Stimulated activated CD4-positive, alpha-beta T cell treated with anti-CD3 and anti-CD28 coated beads, Interleukin-15, amount 100 ng/mL, for 1 hour (primary cell): ENCODE measurements around the gene MAGEF1.

Experiments used
- DNase-seq, 2 donors: peaks; one replicate each; pipeline ENCODE4 v3.0.0-alpha.2; 2020; ENCODE audit warnings: low read depth in 1 of 2, low spot score in 1 of 2

The MAGEF1 gene

DNA sequence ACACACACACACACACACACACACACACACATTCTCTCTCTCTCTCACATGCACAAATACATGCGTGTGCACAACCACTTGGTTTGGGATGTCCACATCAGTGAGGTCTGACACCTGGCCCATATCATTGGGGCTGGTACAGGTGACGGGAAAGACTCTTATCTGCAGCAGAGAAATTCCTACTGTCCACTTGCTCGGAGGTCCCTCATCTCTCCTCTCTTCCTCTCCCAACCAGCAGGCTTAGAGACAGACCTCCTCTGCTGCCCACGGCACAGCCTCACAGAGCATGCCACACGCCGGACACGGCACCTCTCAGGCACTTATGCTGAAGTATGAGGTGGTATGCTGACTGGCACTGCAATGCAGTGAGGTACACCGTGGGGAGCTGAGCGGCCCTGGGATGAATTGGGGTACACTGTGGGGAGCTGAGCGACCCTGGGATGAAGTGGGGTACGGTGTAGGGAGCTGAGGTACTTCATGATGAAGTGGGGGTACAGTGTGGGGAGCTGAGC, 41.7 kb downstream of the MAGEF1 start:
- no peak for DNase-seq

DNA sequence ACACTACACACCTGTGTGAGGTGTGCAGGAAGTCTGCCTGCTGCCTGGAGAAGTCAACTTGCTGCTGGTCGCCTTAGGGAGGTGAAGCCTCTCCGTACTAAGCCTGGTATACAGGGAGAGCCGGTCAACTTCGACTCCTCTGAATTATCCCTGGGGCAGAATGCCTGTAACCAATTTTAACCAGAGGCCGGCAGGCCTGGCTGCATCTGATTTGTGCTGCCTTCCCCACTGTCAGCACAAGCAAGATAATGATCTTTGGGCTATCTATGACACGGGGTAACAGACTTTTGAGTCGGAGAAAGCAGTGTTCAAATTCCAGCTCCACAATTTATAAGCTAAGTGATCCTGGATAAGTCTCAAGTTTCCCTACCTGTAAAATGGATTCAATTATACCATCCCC, 42.3 kb downstream of the MAGEF1 start:
- DNase-seq = no peak

- DNase-seq = no peak
These were observed 45.4 kb downstream of the MAGEF1 start for GRCh38 chr3:184666442-184666841.

GRCh38 chr3:184665101-184665500, 46.8 kb downstream of the MAGEF1 start:
- DNase-seq = no peak

DNA sequence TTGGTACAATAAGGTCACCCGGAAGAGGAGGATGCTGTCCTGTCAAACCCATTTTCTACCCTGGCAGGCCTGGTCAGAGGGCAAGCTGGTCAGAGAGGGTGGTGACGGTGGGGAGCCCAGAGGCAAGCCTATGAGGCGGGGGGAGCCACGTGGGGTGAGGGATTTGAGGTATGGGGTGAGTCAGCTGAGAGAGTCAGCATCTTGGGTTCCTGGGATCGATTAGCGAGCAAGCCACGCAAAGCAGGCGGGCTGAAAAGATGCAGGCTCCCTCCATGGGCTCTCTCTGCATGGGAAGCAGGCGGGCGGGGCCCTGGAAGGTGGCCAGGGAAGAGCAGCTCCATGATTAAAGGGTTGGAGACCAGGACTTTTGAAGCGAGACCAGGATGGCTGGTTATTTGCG, 48.1 kb downstream of the MAGEF1 start:
- DNase-seq = no peak

DNA sequence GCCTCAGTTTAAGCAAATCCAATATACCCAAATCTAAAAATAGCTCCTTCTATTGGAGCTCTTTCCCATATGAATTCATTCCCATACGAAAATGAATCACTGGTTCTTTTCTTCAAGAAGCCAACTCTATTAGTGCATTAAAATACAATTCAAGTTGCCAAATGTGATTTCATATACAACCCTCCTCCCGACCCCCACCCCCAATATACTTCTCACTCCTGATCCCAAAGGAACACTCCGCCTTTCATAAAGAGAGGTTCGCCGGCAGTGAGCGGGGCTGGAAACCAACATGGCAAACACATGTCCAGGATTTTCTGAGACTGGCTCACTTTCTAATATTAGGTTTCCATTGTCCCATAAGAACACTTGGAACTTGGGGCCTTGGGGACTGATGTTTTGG, 48.5 kb downstream of the MAGEF1 start:
- DNase-seq = no peak

GRCh38 chr3:184662187-184662586, 49.7 kb downstream of the MAGEF1 start:
- no peak for DNase-seq

DNA sequence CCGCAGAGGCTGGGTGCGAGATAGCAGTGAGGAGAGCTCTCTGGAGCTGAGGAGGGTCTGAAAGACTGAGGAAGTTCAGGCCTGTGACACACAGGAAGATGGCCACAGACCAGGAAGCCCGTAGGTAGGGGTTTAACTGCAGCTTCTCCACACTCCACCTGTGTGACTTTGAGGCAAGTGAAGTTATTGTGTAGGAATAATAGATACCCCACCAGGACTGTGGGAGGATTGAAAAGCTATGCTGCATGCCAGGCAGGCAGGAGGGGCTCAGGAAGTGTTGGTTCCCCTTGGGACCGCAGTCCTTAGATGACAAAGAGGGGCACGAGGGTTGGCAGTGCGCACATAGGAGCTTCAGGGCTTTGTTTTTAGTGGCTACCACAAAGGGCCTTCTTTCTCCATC, 50.9 kb downstream of the MAGEF1 start:
- no peak for DNase-seq
